Activated T-helper 1 cell treated with Interleukin-2 at 50 U/mL for 16 hours (primary cell): ENCODE data around the gene OPCML.

Source experiments
- DNase-seq: peaks from one replicate; pipeline ENCODE4 v3.0.0-alpha.2; 2020; ENCODE audit warnings: low read depth

Gene OPCML

DNA sequence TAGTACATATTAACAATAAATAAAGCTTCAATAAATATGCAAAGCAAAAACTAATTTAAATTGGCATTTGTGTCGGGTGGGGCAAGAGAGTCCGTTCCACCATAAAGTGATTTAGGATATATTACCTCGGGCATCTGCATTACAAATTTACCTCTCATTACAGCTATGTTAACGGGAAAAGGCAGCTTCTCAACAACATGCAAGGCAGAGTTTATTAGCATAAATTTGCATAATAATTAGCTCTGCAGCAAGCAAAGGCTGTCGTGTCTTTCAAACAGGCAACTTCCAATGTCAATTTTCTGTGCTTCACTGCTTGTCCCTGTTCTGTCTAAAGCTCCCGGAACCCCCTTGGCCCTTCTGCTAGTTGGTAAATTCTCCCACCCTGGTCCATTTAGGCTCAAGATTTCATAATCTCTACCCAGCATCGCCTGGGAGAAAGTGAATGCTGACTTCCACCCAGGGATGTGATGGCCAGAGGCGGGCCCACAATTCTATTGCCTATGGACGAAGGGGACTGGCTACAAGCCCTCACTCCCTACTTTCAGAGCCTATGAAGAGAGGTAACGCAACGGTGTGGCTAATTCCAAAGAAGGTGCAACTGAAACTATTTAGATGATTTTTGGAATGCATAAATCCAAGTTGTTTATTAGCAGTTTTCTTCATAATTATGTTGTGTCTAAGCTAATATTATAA, 462.1 kb downstream of the OPCML start:
- no peak for DNase-seq

DNA sequence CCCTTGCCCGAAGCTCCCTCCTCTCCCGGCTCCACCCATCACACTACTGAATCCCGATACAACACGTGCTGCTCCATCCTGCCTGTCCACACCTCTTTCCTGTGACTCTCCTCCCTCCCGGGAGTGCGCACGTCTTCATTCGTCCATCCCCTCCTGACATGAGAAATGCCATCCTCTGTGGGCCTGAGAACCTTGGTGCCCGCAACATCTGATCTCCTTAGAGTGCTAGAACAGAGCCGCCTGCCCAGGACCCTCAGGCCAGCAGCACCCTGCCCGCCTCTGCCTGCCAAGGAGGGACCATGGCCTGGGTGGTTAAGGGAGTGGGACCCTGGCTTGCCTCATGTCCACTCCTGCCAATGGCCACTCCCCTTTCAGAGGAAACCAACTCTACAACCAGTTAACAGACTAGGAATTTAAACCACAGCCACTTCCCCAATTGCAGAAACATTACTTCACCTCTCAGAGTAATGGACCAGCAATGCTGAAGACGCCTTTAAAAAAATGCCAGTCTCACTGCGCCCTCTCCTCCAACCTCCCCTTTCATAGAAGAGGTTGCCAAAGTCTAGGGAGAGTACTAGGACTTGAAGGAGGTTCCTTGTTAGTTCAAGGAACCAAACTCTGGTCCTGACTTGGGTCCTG, 466.3 kb downstream of the OPCML start:
- no peak for DNase-seq

DNA sequence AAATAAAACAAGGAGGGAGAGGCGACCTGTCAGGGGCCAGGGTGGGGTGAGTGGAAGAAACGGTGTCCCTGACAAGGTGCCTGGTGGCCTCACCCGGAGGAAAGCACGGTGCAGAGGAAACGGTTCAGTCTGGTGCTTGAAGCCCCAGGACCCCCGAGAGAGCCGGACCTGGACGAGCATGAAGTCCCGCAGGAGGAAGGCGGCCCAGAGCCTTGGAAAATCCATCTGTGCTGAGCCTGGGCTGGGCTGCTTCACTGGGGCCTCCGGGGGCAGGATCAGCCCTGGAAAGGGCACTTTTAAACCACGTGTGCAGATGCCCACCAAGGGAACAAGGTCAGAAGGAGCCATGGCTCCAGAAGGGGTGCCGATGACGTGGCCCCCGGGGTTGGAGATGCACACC, 467.3 kb downstream of the OPCML start:
- no peak for DNase-seq

DNA sequence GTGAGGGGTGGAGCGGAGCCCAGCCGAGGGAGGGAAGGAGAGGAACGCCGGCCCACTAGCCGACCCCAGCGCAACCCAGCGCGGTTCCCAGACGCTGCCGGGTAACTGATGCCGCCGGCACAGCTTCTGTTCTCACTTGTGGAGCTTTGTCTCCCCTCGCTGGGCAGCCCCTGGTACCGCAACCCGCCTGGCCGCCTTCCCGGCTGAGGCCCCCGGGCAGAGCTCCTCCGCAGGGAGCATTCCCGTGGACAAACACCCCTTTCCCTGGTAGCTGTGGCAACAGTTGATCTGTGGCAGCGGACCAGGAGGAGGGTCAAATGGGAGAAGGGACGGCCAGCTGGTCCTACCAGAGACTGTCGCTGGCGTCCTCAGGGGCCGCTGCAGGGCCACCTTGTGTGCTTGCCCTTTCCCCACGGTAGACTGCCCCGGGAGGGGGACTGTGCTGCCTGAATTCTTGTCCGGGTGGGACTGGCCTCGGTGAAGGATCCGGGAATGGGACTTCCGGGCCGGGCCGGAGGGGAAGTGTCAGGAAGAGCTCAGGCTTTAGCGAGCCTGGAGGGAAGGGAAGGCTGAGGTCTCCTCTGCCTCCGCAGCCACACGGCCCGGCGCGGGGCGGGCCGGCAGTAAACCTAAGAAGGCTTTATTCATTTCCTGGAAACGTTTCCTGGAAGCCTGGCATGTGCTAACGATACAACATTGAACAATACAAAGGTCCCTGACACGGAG, 468.0 kb downstream of the OPCML start:
- no peak for DNase-seq

DNA sequence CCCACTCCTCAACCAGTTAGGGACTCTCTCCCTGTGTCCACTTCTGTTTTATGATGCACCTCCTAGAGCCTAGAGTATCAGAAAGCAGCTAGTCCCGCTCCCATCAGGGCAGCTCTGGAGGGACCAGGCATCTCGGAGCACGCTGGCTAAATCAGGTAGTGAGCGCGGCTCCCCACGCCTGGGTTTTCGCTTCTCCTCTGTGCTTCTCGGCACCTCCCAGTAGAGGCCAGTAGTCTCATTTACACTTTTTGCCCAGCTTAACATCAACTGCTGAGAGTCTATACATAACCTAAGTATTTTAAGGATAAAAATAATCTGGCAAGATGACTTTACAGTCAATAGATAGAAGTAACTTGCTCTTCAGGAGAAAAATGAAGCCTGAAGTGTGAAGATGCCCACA, 473.8 kb downstream of the OPCML start:
- no peak for DNase-seq

DNA sequence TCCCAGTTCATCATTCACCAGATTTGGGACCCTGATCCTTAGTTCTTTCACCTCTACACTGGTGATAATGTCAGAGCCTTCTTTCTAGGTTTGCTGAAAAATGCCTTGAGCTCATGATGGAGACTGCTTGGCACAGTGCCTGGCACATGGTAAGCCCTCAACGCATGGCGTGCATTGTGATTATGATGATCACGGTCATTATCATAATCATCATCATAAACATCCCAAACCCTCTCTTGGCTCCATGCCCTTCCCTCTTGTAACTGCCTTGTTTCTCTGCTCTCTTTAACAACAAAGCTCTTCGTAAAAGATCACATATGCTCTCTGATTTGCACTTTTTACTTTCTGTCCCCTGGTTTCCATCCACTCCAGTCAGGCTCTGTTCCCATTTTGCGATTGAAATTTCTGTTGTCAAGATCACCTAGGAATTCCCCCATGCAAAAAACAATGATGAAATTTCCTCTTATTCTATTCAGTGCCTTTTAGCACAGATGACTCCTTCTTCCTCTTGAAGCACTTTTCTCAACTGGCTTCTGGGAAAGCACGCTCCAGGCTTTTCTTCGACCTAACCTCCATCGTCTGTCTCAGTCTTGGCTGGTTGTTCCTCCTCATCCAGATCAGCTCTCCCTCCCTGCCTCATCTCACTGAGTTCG, 479.1 kb downstream of the OPCML start:
- DNase-seq = no peak

DNA sequence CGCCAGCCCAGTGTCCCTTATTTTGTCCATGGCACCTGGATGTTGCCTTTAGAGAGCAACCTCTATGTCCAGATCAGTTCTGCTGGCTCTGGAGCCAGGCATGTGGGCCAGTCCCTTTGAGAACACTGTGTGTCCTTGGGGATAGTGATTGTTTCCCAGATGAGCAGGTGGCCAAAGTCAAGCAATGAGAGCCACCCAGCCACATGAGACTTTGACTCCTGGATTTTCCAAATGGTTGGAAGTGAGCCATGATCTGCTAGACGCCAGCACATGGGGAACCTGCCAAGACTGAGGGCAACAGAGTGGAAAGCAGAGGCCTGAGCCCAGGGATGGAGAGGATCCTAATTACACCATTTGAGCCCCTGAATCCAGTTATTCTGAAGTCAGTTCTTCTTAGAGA, 479.8 kb downstream of the OPCML start:
- no peak for DNase-seq

DNA sequence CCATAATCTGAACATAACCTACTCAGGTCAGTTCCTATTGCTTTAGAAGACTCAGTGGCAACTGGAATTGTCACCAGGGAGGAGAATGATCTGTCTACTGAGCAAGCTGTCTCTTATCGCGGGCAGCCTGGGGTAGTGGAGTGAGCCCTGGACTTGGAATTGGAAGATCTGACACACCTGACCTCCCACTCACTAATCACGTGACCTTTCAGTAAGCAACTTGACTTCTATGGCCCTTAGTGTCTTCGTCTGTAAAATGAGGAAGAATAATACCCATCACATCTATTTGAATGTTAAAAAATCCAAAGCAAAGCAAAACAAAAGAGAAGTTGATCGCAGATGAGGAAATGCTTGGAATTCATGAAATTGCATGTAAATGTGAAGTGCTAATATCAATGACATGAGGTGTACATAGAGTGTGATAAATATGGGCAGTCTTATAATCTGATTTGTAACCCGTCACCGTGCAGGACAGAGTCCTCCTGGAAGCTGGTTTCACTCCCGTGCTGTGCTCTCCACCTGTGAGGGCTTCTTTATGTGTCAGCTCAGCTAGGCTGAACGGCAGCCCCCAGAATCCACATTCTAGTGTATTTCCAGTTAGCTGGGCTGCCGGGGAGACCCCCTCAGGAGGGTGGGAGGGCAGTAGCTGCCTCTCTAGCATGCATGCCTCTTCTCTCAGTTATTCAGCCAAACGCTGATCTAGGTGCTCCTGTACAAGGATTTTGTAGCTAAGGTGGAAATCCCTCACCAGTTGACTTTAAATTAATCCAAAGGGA, 482.9 kb downstream of the OPCML start:
- no peak for DNase-seq

DNA sequence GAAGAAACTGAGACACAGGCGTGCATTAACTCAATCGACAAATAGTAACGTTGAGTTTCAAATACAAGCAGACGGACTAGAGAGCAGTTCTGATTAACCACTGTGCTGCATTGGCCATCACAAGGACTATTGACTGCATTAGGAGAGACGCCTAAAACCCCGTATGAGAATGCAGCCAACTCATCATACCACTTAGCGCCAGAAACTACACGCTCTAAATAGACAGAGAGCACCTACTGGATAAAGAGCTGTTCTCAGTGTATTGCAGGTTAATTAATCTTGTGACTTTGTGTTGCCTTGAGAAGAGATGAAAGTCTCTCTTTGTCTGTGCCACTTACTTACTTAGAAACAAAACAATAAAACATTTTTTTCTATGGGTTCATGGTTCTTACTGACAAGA, 484.0 kb downstream of the OPCML start:
- DNase-seq = no peak

DNA sequence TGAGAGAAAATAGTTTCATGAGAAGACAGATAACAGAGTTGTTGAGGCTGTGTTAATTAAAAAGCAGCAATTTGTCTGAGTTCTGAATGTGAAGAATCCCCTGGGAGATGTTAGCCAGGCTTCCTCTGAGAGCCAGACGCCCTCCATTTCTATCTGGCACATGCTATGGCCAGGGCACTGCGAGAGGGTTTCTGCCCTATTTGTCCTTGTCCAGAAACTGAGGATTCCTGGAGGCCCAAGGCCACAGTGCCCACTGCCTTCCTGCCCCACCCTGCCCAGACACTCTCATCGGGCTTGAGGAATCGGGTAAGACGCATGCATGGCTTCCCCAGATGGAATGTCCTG, 484.6 kb downstream of the OPCML start:
- DNase-seq = no peak

DNA sequence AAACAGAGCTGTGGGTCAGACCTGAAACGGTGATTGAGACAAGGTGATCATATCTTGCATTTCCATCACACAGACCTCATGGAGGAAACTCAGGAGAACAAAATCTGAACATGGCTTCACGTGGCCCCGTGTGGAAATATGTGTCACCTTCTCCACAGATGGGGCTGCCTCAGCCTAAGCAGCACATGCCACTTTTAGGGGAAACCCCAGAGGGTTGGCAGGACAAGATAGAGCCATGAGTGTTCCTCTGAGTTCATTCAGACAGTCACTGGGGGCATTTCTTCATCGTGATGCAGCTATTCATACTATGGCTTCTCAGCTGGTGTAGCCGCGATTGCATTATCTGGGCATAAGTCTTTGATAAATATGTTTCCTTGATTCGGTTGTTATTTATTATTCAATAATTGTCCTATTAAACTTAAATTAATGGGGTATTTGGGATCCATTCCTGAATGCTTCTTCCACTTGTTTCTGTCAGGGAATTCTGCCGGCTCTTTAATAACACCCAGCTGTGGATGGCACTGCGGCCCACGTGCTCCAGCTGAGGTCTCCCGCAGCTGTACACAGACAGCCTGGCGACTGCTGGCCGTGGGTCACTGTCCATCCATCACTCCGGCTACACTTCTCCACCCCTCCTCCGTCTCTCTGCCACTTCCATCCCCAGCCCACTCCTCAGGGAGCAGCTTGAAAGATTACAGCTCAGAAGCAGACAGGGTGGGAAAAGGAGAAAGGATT, 485.1 kb downstream of the OPCML start:
- DNase-seq = no peak

DNA sequence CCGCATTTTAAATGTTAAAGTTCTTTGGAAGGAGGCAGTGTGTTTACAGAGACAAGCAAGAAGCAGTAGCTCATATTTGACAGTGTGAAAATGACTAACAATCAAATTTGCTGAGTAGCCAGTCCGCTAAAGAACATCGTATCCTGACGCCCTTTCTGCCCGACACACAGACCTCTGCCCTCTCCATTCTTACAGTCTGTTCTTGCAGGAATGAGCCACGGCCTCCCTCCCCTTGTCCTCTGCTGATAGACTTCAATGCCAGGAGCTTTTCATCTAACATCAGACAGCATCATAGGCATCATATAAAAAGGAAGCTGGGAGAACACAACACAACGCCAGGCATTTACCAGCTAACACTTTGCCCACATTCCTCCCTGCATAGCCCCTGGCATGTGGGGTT, 486.0 kb downstream of the OPCML start:
- no peak for DNase-seq

DNA sequence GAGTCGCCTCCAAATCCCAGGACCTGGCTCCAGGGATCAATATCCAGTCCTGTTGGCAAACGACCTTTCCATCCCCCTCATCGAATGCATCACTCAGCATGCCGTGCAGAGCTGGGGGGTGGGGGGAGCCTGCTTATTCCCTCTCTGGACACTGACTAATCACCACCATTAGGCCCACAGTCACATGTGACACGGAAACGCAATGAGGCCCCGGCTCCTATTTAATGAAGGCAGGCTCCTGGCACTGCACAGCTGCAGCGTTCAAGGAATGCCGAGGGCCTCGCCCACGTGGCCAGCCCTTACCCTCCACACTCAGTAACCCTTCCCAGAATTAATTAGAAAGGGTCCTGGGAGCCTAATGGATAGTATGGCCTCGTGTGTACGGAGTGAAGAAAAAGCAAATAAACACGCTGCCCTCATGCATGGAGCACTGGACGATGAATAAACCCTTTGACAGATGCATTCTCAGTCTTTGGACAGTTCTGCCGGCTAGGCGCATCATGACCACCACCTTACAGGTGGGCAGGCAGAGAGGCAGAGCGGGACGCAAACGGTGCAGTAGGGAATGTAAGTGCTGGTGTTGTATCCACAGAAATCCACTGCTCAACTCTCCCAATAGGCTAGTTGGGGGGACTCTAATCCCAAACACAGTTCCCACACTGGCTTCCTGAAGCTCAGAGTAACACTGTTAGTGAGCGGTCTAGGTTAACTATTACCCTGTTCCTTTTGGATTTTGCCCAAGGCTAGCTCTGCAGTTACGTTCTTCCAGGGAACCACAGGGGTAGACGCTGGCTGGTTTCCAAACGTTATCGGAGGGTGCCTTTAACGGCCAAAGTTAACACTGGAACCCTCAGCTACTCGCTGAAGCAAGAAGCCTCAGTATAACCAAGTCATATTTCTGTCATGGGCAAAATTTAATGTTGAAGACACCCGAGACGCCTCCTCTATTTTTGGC, 490.1 kb downstream of the OPCML start:
- DNase-seq = no peak

DNA sequence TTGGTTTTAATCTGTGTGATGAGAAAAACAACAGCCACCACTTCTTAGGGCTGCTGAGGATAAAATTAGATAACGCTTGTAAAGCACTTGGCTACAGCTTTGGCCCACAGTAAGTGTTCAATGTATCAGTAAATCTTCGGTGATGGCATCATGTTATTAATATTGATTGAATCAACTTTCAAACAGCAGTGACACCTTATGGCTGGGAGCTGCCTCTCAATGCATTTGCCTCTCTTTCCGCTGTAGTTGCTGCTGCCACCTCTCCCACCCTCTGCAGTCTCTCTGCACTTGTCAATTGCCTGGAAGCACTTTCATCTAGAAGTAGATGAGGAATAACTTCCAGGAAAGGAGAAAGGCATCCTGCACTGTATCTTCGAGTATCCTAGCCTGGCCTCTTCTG, 491.1 kb downstream of the OPCML start:
- DNase-seq = no peak

DNA sequence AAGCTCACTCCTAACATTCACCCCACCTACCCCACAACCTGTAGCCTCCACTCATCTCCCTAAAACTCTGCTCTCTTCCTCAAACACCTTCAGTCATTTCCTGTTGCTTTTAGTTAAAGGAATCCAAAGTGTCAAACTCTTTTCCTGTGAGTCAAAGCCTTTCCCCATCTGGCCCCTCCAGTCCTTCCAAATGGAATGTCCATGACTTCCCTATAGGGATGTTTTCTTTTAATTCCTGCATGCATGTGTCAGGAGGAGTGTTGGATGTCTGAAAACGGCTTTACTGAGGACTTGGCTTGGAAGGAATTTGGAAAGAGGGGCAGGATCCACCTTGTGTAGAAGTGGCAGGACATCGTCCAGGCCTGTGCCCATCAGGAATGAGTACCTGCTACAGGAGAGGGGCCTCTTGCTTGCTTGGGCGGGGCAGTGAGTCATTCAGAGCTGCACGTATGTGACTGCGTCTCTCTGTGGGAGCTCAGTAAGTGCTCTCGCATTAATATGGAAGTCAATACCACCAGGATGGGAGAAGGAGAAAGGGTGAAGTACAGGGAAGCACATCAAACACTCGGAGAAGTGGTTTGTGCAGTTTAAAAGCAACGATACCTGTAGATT, 491.9 kb downstream of the OPCML start:
- no peak for DNase-seq

DNA sequence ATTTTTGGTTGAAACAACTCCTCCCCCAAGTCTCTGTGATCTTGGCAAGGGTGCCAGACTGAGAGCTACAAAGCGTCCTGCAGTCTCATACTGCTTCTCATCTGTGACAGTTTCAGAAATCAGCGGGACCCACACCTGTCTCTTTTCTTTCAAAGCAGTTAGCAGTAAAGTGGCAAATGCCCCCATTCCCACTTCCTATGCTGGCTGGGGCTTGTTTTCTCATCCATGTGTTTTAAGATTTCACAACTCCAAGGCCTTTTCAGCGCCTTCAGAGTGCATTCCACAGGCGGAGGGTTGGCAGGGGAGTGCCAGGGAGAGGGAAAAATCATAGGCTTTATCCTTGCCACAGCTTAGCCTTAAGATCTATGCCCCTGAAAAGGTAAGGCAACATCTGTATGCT, 493.5 kb downstream of the OPCML start:
- DNase-seq = no peak

DNA sequence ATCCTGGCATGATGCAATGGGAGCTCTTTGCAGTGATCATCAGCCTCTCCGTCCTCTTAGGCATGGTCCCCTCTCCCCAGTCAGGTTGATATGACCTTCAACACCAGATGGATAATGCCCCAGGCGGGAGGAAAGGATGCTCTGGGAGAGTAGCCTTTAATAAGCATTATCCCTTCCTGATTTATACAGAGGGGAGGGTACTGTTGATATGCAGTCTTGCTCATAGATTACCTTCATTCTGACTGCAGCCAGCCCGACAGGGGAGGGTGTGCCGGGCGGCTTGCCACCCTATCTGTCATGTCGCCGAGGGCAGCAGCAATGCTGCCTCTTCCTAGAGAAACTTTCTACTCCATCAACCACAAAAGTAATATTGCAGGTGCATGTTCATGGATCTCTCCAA, 497.4 kb downstream of the OPCML start:
- DNase-seq = no peak

DNA sequence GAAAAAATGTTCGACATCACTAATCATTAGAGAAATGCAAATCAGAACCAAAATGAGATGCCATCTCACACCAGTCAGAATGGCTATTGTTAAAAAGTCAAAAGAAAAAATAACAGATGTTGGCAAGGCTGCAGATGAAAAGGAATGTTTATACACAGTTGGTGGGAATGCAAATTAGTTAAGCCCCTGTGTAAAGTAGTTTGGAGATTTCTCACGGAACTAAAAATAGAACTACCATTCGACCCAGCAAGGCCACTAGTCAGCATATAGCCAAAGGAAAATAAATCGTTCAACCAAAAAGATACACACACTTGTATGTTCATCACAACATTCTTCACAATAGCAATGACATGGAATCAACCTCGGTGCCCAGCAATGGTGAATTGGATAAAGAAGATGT, 503.2 kb downstream of the OPCML start:
- no peak for DNase-seq

DNA sequence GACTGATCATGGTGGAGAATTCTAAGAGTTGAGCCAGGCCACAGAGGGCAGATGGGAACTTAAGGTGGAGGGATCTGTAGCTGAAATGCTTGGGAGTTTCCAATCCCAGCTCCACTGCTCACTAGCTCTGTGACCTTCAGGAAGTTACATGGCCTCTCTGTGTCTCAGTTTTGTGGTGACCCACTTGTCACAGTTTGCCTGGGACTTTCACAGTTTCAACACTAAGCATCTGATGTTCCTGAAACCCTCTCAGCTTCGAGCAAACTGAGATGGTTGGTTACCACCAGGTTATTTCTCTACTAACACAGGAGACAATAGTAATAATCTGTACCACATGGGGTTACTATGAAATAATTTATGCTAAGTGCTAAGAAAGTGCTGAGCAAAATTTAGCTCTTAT, 505.3 kb downstream of the OPCML start:
- no peak for DNase-seq

DNA sequence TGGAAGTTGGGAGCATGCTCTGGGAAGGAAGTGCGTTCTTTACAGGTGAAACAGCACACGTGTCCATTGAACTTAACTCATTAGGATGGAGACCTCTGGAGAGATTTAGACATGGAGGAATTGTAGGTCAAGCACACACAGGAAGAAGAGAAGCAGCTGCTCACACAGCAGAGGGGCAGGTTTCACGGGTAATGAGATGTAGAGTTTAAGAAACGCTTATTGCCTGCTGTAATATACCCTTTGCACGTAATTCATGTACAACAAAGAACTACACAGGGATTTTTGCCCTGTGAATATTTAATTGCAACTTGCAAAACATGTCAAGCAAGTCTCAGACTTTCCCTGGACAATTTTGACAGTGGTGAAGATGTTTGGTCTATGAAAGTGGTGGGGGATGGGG, 508.0 kb downstream of the OPCML start:
- DNase-seq = no peak
